Endothelial cell of umbilical vein (primary cell): ENCODE measurements around the gene PPIB. TPM values are rescaled to one million over a fixed set of nuclear protein-coding genes. Genes with fewer than 3 reads are reported as not detected.

Experiments
- BruUV-seq: library from RNA; stranded (reverse); fragments of 400-500 nt; replicated peaks from 2 replicates; lab custom pipeline; 2021; lab: Mats Ljungman, UMichigan
- CTCF ChIA-PET: fragments of 300-600, 350-600 bp; sonication (Branson Sonifier 250); formaldehyde crosslinking; loops from one replicate; lab custom pipeline; 2021; ENCODE audit warnings: antibody characterized with exemption, inconsistent platforms; lab: Charles Lee
- POLR2A ChIA-PET: fragments of 300-600, 350-600 bp; sonication (Branson Sonifier 250); formaldehyde crosslinking; loops from one replicate; lab custom pipeline; 2021; ENCODE audit warnings: antibody characterized with exemption, inconsistent platforms; lab: Charles Lee
- DNase-seq: peaks from one replicate; pipeline ENCODE4 v3.0.0-alpha.2; 2011; ENCODE audit warnings: low read depth, low spot score
- FAIRE-seq: peaks from 2 replicates; lab custom pipeline; 2011; peaks lifted over from hg19 to GRCh38; lab: Jason Lieb, UNC
- H2AFZ ChIP-seq: 2 replicates; pipeline ENCODE4 v1.6.0; 2012; ENCODE audit warnings: low read depth, low read length, control low read depth, inconsistent platforms
- H3K27ac ChIP-seq: 2 replicates; pipeline ENCODE4 v1.5.1; 2011; ENCODE audit warnings: low read depth, mild to moderate bottlenecking, control low read depth, low read length, moderate library complexity; ENCODE audit not compliant: insufficient read depth
- H3K27me3 ChIP-seq, 2 experiments: 2 replicates each; pipeline versions ENCODE4 v1.6.0 to v1.6.1; 2011; ENCODE audit warnings: low read length in 2 of 2, mixed read lengths in 1 of 2; ENCODE audit not compliant: control insufficient read depth in 2 of 2, insufficient read depth in 2 of 2
- H3K36me3 ChIP-seq, 2 experiments: 2 replicates in 1 of 2; 3 replicates in 1 of 2; pipeline ENCODE4 v1.5.1; 2011; ENCODE audit warnings: low read length in 2 of 2, mild to moderate bottlenecking in 1 of 2, moderate library complexity in 1 of 2; ENCODE audit not compliant: control insufficient read depth in 2 of 2, insufficient read depth in 2 of 2; ENCODE audit errors: extremely low read depth in 1 of 2
- H3K4me1 ChIP-seq: 3 replicates; pipeline ENCODE4 v1.5.1; 2011; ENCODE audit warnings: mild to moderate bottlenecking, low read length; ENCODE audit not compliant: control insufficient read depth, insufficient read depth; ENCODE audit errors: extremely low read depth
- H3K4me2 ChIP-seq: 2 replicates; pipeline ENCODE4 v1.6.1; 2011; ENCODE audit warnings: low read length, control low read depth, mixed read lengths; ENCODE audit not compliant: insufficient read depth
- H3K4me3 ChIP-seq, 3 experiments: fragments of 200-600 bp in 1 of 3; sonication (generic), shearing (Covaris generic) in 1 of 3; replicated peaks in 1 of 3; 2 replicates each; pipeline ENCODE4 v1.5.1; 2011 to 2016; ENCODE audit warnings: control low read depth in 3 of 3, low read length in 3 of 3, mild to moderate bottlenecking in 2 of 3, inconsistent platforms in 1 of 3, low read depth in 1 of 3, moderate library complexity in 1 of 3; ENCODE audit not compliant: insufficient read depth in 1 of 3
- H3K79me2 ChIP-seq: 2 replicates; pipeline ENCODE4 v1.6.0; 2012; ENCODE audit warnings: low read length, inconsistent platforms; ENCODE audit not compliant: control insufficient read depth, insufficient read depth
- H3K9ac ChIP-seq: replicated peaks from 2 replicates; pipeline ENCODE3; 2011; ENCODE audit warnings: low read length, control low read depth; ENCODE audit not compliant: insufficient read depth; ENCODE audit errors: extremely low read depth
- H3K9me1 ChIP-seq: replicated peaks from 3 replicates; pipeline ENCODE4 v1.6.0; 2011; ENCODE audit warnings: mild to moderate bottlenecking, low read length; ENCODE audit not compliant: control insufficient read depth, insufficient read depth; ENCODE audit errors: extremely low read depth
- H3K9me3 ChIP-seq: replicated peaks from 2 replicates; pipeline ENCODE4 v1.5.1; 2012; ENCODE audit warnings: low read length, inconsistent platforms; ENCODE audit not compliant: control insufficient read depth, insufficient read depth
- H4K20me1 ChIP-seq: replicated peaks from 2 replicates; pipeline ENCODE3; 2011; ENCODE audit warnings: mild to moderate bottlenecking, low read length; ENCODE audit not compliant: control insufficient read depth, insufficient read depth; ENCODE audit errors: extremely low read depth
- EZH2 ChIP-seq: IDR thresholded peaks from 2 replicates; pipeline ENCODE4 v1.6.1; 2012; ENCODE audit warnings: borderline replicate concordance, low read depth, mild to moderate bottlenecking, moderate library complexity, low read length, inconsistent platforms; ENCODE audit not compliant: severe bottlenecking
- FOS ChIP-seq: IDR thresholded peaks from 2 replicates; pipeline ENCODE4 v1.6.1; 2011; ENCODE audit warnings: mild to moderate bottlenecking, low read length, moderate library complexity, borderline replicate concordance; ENCODE audit not compliant: insufficient read depth
- GATA2 ChIP-seq: IDR thresholded peaks from 2 replicates; pipeline ENCODE4 v1.7.0; 2011; ENCODE audit warnings: low read depth, mild to moderate bottlenecking, moderate library complexity, mixed read lengths, low read length; ENCODE audit not compliant: insufficient read length, insufficient read depth
- JUN ChIP-seq: IDR thresholded peaks from 2 replicates; pipeline ENCODE4 v1.6.1; 2011; ENCODE audit warnings: borderline replicate concordance, low read depth; ENCODE audit not compliant: insufficient read length, insufficient read depth
- MAX ChIP-seq: IDR thresholded peaks from 2 replicates; pipeline ENCODE4 v1.6.1; 2011; ENCODE audit not compliant: insufficient read depth, insufficient read length
- MYC ChIP-seq: IDR thresholded peaks from one replicate; pipeline ENCODE4 v1.6.1; 2011; ENCODE audit warnings: mild to moderate bottlenecking, low read depth, low read length
- POLR2A ChIP-seq: IDR thresholded peaks from 2 replicates; pipeline ENCODE4 v1.6.1; 2012; ENCODE audit warnings: low read depth, mild to moderate bottlenecking, control low read depth, low read length
- POLR2AphosphoS5 ChIP-seq: IDR thresholded peaks from 2 replicates; pipeline ENCODE4 v1.6.1; 2012; ENCODE audit warnings: low read depth, mild to moderate bottlenecking, control low read depth, low read length, moderate library complexity; ENCODE audit not compliant: insufficient read depth
- dilution Hi-C: fragments of 300-500 bp; cut with MboI; formaldehyde crosslinking; loops from one replicate; pipeline ENCODE4 v1.15.0; 2019; ENCODE audit warnings: low sequenced_read_pairs; ENCODE audit not compliant: extremely low pct_ligation_motif_present
- intact Hi-C: fragments of 100-400 bp; cut with micrococcal nuclease; formaldehyde crosslinking; loops from one replicate; pipeline ENCODE4 v1.10.0; 2022
- polyA plus RNA-seq, 4 experiments: library from polyadenylated mRNA; depleted of rRNA in 3 of 4; stranded (reverse) in 3 of 4; unstranded in 1 of 4; fragments of >200 nt; gene quantifications; 2 replicates each; pipeline versions ENCODE4 v1.2.1 to v1.2.3, GENCODE V29; 2011 to 2012; ENCODE audit warnings: missing spikeins in 1 of 4
- total RNA-seq: library from RNA; stranded (reverse); gene quantifications from 2 replicates; pipeline ENCODE4 v1.2.3, GENCODE V29; 2021
- TF ChIP-seq, protein P1 (sequence below), 2 donors: IDR thresholded peaks; 1 replicate in 1 of 2; 2 replicates in 1 of 2; pipeline ENCODE4 v1.5.1; 2011; ENCODE audit warnings: low read length in 2 of 2, mild to moderate bottlenecking in 2 of 2, moderate library complexity in 2 of 2, control low read depth in 1 of 2, inconsistent platforms in 1 of 2, low read depth in 1 of 2; ENCODE audit not compliant: insufficient read depth in 1 of 2; ENCODE audit errors: extremely low read depth in 1 of 2

Gene PPIB
- total and polyA plus RNA-seq, 2 donors (not counting 3 experiments of a cell fraction or from before 2014, with no cell fraction given) = 840 to 1,240 TPM

- POLR2A ChIA-PET = no interaction called here
- BruUV-seq = no TSS peak
- no peaks in the 10 kb centered on the region for H3K9me3 ChIP-seq
- no peak overlapping the region for H3K27ac ChIP-seq
- H3K4me3 ChIP-seq = no peak overlapping the region
- no peak for TF ChIP-seq POLR2AphosphoS5
- no peak for TF ChIP-seq MAX
- TF ChIP-seq FOS = no peak
- TF ChIP-seq MYC = no peak
- no peak for TF ChIP-seq GATA2
- TF ChIP-seq JUN = no peak
- TF ChIP-seq EZH2 = no peak
- TF ChIP-seq POLR2A = no peak
- TF ChIP-seq, protein P1, sequence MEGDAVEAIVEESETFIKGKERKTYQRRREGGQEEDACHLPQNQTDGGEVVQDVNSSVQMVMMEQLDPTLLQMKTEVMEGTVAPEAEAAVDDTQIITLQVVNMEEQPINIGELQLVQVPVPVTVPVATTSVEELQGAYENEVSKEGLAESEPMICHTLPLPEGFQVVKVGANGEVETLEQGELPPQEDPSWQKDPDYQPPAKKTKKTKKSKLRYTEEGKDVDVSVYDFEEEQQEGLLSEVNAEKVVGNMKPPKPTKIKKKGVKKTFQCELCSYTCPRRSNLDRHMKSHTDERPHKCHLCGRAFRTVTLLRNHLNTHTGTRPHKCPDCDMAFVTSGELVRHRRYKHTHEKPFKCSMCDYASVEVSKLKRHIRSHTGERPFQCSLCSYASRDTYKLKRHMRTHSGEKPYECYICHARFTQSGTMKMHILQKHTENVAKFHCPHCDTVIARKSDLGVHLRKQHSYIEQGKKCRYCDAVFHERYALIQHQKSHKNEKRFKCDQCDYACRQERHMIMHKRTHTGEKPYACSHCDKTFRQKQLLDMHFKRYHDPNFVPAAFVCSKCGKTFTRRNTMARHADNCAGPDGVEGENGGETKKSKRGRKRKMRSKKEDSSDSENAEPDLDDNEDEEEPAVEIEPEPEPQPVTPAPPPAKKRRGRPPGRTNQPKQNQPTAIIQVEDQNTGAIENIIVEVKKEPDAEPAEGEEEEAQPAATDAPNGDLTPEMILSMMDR (IDR thresholded peaks at IDR 0.05; ENCODE audit: extremely low read depth in 1 of 2, insufficient read depth in 1 of 2, low read depth in 1 of 2, low read length in 2 of 2) = no peak
- no peaks in the 10 kb centered on the region for H3K27me3 ChIP-seq
- CTCF ChIA-PET = interaction anchor here (3.3 kb wide), 1 partner anchor 10 kb away, joined by 33 read pairs; no protein-coding TSS in a partner anchor
- no peak overlapping the region for H2AFZ ChIP-seq
- H3K36me3 ChIP-seq = peaks cover 3 to 9% of the 10 kb centered on the region in 2 experiments
- no peak for DNase-seq
- no peak overlapping the region for H3K4me2 ChIP-seq
- peaks cover 16% of the 10 kb centered on the region for H3K4me1 ChIP-seq
- no peak for FAIRE-seq
- no peaks in the 10 kb centered on the region for H3K9me1 ChIP-seq
- H4K20me1 ChIP-seq = no peaks in the 10 kb centered on the region
- intact Hi-C loops (no loop called here), dilution Hi-C loops (no loop called here)
- peaks cover 29% of the 10 kb centered on the region for H3K79me2 ChIP-seq
- no peak overlapping the region for H3K9ac ChIP-seq
Observed at GRCh38 chr15:64164436-64164835, 1.6 kb upstream of the PPIB start.
